Mesothelial cell of epicardium (in vitro differentiated cells): Measurements from ENCODE around the gene SYPL1. TPM values are rescaled to one million over a fixed set of nuclear protein-coding genes. Genes with fewer than 3 reads are reported as not detected.

Source experiments
- DNase-seq, 2 experiments: peaks; one replicate each; pipeline ENCODE4 v3.0.0; 2021; ENCODE audit warnings: low spot score in 2 of 2; ENCODE audit not compliant: unreplicated experiment in 2 of 2
- H3K27ac Mint-ChIP-seq: 2 replicates; pipeline ENCODE4 v1.8.0; 2021; ENCODE audit warnings: mixed read lengths
- H3K27me3 Mint-ChIP-seq: 2 replicates; pipeline ENCODE4 v1.8.0; 2021; ENCODE audit warnings: low read depth, mixed read lengths
- H3K36me3 Mint-ChIP-seq: 2 replicates; pipeline ENCODE4 v1.8.0; 2021; ENCODE audit warnings: mixed read lengths
- H3K4me1 Mint-ChIP-seq: 2 replicates; pipeline ENCODE4 v1.8.0; 2021; ENCODE audit warnings: mixed read lengths
- H3K4me3 Mint-ChIP-seq: 2 replicates; pipeline ENCODE4 v1.8.0; 2021; ENCODE audit warnings: mild to moderate bottlenecking, moderate library complexity, mixed read lengths
- H3K9me3 Mint-ChIP-seq: 2 replicates; pipeline ENCODE4 v1.8.0; 2021; ENCODE audit warnings: mixed read lengths
- CTCF ChIP-seq: fragments of 200-600 bp; sonication (generic); IDR thresholded peaks from one replicate; pipeline ENCODE4 v1.5.0; 2021; ENCODE audit warnings: antibody characterized with exemption; ENCODE audit not compliant: unreplicated experiment
- total RNA-seq: library from RNA; stranded (reverse); gene quantifications from 3 replicates; pipeline ENCODE4 v1.2.1, GENCODE V29; 2021

Gene SYPL1
- total RNA-seq, 1 donor from 2014 or later: 64.0 TPM

DNA sequence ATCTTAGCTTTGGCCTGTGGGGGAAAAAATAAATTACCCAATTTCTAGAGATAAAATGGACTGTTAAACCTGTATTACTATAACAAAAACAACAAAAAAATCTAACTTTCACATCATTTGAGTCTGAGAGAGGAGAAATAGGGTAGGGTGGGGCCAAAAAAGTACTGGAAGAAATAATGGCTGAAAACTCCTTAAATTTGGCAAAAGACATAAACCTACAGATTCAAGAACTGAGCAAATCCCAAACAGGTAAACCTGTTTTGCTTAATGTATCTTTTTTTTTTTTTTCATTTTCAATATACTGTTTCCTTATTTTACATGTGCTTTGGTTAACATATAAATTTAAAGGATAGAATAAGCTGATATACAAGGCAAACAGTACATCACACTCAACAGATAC lies 27.1 kb downstream of the SYPL1 start:
- H3K27me3 Mint-ChIP-seq: peaks cover 11% of the 10 kb centered on the region
- no peak overlapping the region for H3K4me3 Mint-ChIP-seq
- H3K36me3 Mint-ChIP-seq: peaks cover 25% of the 10 kb centered on the region
- H3K4me1 Mint-ChIP-seq: peaks cover 7% of the 10 kb centered on the region
- no peak for TF ChIP-seq CTCF
- H3K9me3 Mint-ChIP-seq: peaks cover 12% of the 10 kb centered on the region
- no peak for DNase-seq
- no peak overlapping the region for H3K27ac Mint-ChIP-seq

DNA sequence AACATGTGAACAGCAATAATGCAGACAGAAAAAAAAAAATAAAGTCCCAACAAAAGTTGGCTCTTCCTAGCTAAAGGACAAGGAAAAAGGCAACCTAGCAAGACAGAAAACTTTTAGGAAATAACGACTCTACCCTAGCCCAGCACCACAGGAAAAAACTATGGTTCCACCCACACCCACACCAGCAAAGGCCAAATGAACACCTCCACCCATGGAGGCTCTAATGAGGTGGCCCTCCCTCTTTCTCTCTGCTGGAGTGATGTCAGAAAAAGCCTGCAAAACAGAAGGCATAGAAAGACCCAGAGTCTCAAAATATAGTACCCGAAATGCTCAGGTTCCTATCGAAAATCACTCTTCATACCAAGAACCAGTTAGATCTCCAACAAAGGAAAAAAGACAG lies 28.4 kb downstream of the SYPL1 start:
- H3K9me3 Mint-ChIP-seq: peaks cover 12% of the 10 kb centered on the region
- H3K4me3 Mint-ChIP-seq: no peak overlapping the region
- DNase-seq: no peak
- no peak for TF ChIP-seq CTCF
- H3K27me3 Mint-ChIP-seq: peaks cover 11% of the 10 kb centered on the region
- H3K4me1 Mint-ChIP-seq: peaks cover 5% of the 10 kb centered on the region
- peaks cover 15% of the 10 kb centered on the region for H3K36me3 Mint-ChIP-seq
- H3K27ac Mint-ChIP-seq: no peak overlapping the region

DNA sequence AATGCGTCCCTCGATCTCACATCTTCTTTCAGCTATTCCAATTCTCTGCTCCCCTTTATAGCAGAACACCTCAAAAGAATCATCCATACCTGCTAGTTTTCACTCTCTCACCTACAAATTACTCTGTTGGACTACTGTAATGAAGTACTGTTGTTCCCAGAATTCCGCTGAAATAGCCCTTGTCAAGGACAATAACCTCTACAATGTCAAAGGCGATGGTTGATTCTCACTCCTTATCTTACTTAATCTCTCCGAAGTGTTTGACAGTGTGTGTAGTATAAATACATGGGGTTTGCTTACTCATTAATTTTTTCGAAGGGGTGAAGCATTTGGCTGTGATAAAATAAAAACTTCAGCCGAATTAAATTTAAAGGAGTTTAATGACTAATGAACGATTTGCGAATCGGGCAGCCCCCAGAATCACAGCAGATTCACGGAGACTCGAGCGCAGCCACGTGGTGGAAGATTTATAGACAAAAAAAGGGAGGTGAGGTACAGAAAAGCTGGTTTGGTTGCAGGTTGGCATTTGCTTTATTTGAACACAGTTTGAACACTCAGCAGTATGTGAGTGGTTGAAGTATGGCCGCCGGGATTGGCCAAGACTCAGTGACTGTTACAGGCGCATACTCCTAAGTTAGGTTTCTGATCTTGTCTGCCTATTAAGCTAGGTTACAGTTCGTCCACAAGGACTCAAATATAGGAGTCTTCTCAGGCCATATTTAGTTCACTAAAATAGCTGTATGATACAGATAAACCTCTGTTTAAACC lies 29.8 kb downstream of the SYPL1 start:
- Mint-ChIP-seq H3K36me3 (peaks cover 9% of the 10 kb centered on the region), H3K4me1 (no peaks in the 10 kb centered on the region), H3K27ac (no peak overlapping the region), H3K27me3 (peaks cover 11% of the 10 kb centered on the region), H3K9me3 (peaks cover 12% of the 10 kb centered on the region), H3K4me3 (no peak overlapping the region)
- no peak for DNase-seq
- TF ChIP-seq CTCF: no peak

- DNase-seq: no peak
- Mint-ChIP-seq H3K27me3 (peaks cover 17% of the 10 kb centered on the region), H3K36me3 (peaks cover 2% of the 10 kb centered on the region), H3K27ac (no peak overlapping the region), H3K4me3 (no peak overlapping the region), H3K9me3 (peaks cover under 1% of the 10 kb centered on the region), H3K4me1 (no peaks in the 10 kb centered on the region)
- no peak for TF ChIP-seq CTCF
Observed at GRCh38 chr7:106080300-106080987, 31.7 kb downstream of the SYPL1 start.

- TF ChIP-seq CTCF: no peak
- H3K27ac Mint-ChIP-seq: no peak overlapping the region
- peaks cover 20% of the 10 kb centered on the region for H3K27me3 Mint-ChIP-seq
- H3K9me3 Mint-ChIP-seq: no peaks in the 10 kb centered on the region
- no peak overlapping the region for H3K4me3 Mint-ChIP-seq
- peaks cover 26% of the 10 kb centered on the region for H3K4me1 Mint-ChIP-seq
- no peak for DNase-seq
- H3K36me3 Mint-ChIP-seq: no peaks in the 10 kb centered on the region
Observed at GRCh38 chr7:106076537-106076936, 35.6 kb downstream of the SYPL1 start.
